ENCODE results near the gene PHF21A.
A peak's percentile ranks its signal among the peaks of the same experiment; 100 is the strongest.

- TF ChIP-seq EZH2 (IDR thresholded peaks at IDR 0.05) (no peak), POLR2AphosphoS5 (IDR thresholded peaks at IDR 0.05; ENCODE audit: borderline replicate concordance, low read depth, low read length) (peak; percentile 22), FOXP2 (optimal IDR thresholded peaks at IDR 0.05; ENCODE audit: control extremely low read depth, extremely low read length, insufficient read depth) (no peak)
Measured at GRCh38 chr11:46121724-46122477, 647 bp upstream of the PHF21A start.
